ENCODE data around the gene TNRC6B.

DNA sequence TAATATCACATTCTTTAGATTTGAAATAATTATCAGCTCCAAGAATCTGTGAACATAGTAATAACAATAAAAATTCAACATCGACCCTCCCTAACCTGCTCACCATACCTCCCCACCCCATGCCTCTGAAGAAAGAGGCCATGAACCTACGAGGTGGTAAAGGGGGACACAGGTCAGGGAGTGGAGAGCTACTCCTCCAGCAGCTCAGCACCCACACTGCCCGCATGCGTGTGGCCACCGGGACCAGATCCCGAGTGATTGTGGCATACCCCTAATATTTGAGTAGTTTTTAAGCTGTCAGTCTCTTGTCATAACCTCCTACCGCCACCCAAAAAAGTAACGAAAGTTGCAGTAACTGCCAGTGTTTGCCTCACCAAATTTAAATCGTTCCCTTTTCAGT lies 151.7 kb downstream of the TNRC6B start:
- TF ChIP-seq EZH2phosphoT487 (IDR thresholded peaks at IDR 0.05; ENCODE audit: unreplicated experiment) (no peak), NANOG (IDR thresholded peaks at IDR 0.05; ENCODE audit: borderline replicate concordance) (no peak), CREB1 (CRISPR knock-in tag; IDR thresholded peaks at IDR 0.05; ENCODE audit: low read depth) (no peak), EZH2 (IDR thresholded peaks at IDR 0.05; ENCODE audit: low read depth, unreplicated experiment) (no peak), POLR2AphosphoS5 (IDR thresholded peaks at IDR 0.05; ENCODE audit: low read depth) (no peak)
- TF ChIP-seq, protein P1, sequence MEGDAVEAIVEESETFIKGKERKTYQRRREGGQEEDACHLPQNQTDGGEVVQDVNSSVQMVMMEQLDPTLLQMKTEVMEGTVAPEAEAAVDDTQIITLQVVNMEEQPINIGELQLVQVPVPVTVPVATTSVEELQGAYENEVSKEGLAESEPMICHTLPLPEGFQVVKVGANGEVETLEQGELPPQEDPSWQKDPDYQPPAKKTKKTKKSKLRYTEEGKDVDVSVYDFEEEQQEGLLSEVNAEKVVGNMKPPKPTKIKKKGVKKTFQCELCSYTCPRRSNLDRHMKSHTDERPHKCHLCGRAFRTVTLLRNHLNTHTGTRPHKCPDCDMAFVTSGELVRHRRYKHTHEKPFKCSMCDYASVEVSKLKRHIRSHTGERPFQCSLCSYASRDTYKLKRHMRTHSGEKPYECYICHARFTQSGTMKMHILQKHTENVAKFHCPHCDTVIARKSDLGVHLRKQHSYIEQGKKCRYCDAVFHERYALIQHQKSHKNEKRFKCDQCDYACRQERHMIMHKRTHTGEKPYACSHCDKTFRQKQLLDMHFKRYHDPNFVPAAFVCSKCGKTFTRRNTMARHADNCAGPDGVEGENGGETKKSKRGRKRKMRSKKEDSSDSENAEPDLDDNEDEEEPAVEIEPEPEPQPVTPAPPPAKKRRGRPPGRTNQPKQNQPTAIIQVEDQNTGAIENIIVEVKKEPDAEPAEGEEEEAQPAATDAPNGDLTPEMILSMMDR (conservative IDR thresholded peaks at IDR 0.05; ENCODE audit: low read depth in 2 of 2), result no peak
- TF ChIP-seq, protein P2, sequence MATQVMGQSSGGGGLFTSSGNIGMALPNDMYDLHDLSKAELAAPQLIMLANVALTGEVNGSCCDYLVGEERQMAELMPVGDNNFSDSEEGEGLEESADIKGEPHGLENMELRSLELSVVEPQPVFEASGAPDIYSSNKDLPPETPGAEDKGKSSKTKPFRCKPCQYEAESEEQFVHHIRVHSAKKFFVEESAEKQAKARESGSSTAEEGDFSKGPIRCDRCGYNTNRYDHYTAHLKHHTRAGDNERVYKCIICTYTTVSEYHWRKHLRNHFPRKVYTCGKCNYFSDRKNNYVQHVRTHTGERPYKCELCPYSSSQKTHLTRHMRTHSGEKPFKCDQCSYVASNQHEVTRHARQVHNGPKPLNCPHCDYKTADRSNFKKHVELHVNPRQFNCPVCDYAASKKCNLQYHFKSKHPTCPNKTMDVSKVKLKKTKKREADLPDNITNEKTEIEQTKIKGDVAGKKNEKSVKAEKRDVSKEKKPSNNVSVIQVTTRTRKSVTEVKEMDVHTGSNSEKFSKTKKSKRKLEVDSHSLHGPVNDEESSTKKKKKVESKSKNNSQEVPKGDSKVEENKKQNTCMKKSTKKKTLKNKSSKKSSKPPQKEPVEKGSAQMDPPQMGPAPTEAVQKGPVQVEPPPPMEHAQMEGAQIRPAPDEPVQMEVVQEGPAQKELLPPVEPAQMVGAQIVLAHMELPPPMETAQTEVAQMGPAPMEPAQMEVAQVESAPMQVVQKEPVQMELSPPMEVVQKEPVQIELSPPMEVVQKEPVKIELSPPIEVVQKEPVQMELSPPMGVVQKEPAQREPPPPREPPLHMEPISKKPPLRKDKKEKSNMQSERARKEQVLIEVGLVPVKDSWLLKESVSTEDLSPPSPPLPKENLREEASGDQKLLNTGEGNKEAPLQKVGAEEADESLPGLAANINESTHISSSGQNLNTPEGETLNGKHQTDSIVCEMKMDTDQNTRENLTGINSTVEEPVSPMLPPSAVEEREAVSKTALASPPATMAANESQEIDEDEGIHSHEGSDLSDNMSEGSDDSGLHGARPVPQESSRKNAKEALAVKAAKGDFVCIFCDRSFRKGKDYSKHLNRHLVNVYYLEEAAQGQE (IDR thresholded peaks at IDR 0.05; ENCODE audit: unreplicated experiment), result no peak
- TF ChIP-seq, protein P3, sequence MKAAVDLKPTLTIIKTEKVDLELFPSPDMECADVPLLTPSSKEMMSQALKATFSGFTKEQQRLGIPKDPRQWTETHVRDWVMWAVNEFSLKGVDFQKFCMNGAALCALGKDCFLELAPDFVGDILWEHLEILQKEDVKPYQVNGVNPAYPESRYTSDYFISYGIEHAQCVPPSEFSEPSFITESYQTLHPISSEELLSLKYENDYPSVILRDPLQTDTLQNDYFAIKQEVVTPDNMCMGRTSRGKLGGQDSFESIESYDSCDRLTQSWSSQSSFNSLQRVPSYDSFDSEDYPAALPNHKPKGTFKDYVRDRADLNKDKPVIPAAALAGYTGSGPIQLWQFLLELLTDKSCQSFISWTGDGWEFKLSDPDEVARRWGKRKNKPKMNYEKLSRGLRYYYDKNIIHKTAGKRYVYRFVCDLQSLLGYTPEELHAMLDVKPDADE (IDR thresholded peaks at IDR 0.05), result no peak

All from GM23338 (cell line).